Measurements from ENCODE around the gene NR1H3. TPM values are rescaled to one million over a fixed set of nuclear protein-coding genes. Genes with fewer than 3 reads are reported as not detected.

The NR1H3 gene
- total and polyA plus RNA-seq, 10 of the 15 experiments (the other 5 are each of a cell fraction or from before 2014, with no cell fraction given), result 2.6 to 8.9 (median 4.5) TPM

- TF ChIP-seq IRF5 (IDR thresholded peaks at IDR 0.05; ENCODE audit: borderline replicate concordance) (no peak), SPI1 (IDR thresholded peaks at IDR 0.05; ENCODE audit: borderline replicate concordance, insufficient read depth, low read depth, low read length) (peak; percentile 95), BACH1 (IDR thresholded peaks at IDR 0.05; ENCODE audit: borderline replicate concordance) (no peak), ZBTB40 (IDR thresholded peaks at IDR 0.05; ENCODE audit: borderline replicate concordance) (no peak), EED (IDR thresholded peaks at IDR 0.05; ENCODE audit: low read depth) (peak; percentile 74; the same call in 1 of the 2 replicates), MEF2B (IDR thresholded peaks at IDR 0.05; ENCODE audit: partially characterized antibody, poor library complexity, severe bottlenecking) (no peak), CBX5 (IDR thresholded peaks at IDR 0.05; ENCODE audit: low read depth) (no peak), MYB (IDR thresholded peaks at IDR 0.05; ENCODE audit: borderline replicate concordance, low read depth, low read length) (no peak), CBX3 (IDR thresholded peaks at IDR 0.05; ENCODE audit: borderline replicate concordance, low read depth) (no peak), IKZF2 (IDR thresholded peaks at IDR 0.05) (peak; percentile 62 to 80; a peak in 2 of 4 replicates), NFXL1 (IDR thresholded peaks at IDR 0.05; ENCODE audit: borderline replicate concordance) (no peak), ZSCAN29 (IDR thresholded peaks at IDR 0.05) (no peak), TCF3 (IDR thresholded peaks at IDR 0.05; ENCODE audit: borderline replicate concordance, insufficient read depth, low read depth, low read length) (no peak), ZBTB4 (CRISPR knock-in tag; IDR thresholded peaks at IDR 0.05) (no peak), IRF3 (IDR thresholded peaks at IDR 0.05) (no peak), SMC3 (IDR thresholded peaks at IDR 0.05; ENCODE audit: borderline replicate concordance, low read length) (no peak; the same call in 1 of the 2 replicates), CHD1 (IDR thresholded peaks at IDR 0.05; ENCODE audit: low read depth, low read length) (no peak), EP300 (IDR thresholded peaks at IDR 0.05; ENCODE audit: borderline replicate concordance in 1 of 2, control insufficient read depth in 1 of 2, low read depth in 2 of 2, low read length in 2 of 2) (peak in 1 of 2 experiments; percentile 40; a peak in 1 of 4 replicates), ZNF24 (IDR thresholded peaks at IDR 0.05) (no peak), STAT3 (IDR thresholded peaks at IDR 0.05; ENCODE audit: low read depth, low read length) (0 out of 2 replicates have a peak, but pooled peaks have one; percentile 35), RUNX3 (IDR thresholded peaks at IDR 0.05; ENCODE audit: low read length) (peak; percentile 72), IRF4 (IDR thresholded peaks at IDR 0.05; ENCODE audit: low read depth, low read length) (0 out of 2 replicates have a peak, but pooled peaks have one; percentile 50)
Observed at GRCh38 chr11:47248304-47248663, 9.5 kb upstream of the NR1H3 start (continued).

All from GM12878 (cell line).